ENCODE results near the gene KNSTRN.
A peak's percentile ranks its signal among the peaks of the same experiment; 100 is the strongest.

The KNSTRN gene, protein sequence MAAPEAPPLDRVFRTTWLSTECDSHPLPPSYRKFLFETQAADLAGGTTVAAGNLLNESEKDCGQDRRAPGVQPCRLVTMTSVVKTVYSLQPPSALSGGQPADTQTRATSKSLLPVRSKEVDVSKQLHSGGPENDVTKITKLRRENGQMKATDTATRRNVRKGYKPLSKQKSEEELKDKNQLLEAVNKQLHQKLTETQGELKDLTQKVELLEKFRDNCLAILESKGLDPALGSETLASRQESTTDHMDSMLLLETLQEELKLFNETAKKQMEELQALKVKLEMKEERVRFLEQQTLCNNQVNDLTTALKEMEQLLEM

DNA sequence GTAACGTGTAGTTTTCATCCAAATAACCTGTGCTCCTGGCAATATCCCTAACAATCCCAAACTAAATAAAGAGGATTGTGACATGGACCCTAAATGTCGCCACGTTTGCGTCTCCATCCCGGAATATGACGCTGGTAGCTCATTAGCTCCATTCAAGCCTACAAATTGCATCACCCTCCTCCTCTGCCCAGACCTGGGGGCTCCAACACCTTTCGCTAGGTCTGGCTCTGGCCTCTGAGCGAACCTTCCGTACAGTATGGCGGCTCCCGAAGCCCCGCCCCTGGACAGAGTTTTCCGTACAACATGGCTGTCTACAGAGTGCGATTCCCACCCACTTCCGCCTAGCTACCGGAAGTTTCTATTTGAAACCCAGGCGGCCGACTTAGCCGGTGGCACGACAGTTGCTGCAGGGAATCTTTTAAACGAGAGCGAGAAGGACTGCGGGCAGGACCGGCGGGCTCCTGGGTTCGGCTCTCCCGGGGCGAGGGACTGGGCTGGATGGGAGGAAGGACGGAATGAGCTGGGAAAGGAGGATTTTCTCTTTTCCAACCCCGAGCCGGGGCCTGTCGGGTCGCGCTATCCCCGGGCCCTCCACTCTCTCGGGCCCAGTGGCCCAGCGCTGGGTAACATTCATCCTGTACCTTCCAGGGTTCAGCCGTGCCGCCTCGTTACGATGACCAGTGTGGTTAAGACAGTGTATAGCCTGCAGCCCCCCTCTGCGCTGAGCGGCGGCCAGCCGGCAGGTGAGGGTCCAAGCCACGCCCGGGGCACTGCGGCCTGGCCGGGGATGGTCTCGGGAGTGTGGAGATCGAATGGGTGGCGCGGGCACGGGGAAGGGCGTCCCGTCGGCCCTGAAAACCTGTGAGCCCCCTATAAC lies at the start of gene KNSTRN:
Gene KNSTRN (plus strand): TSS at position 142 of the 877 bp plus-strand sequence. CDS start 115 bp downstream, at position 257.
- DNase-seq, result peak; percentile 97

DNA sequence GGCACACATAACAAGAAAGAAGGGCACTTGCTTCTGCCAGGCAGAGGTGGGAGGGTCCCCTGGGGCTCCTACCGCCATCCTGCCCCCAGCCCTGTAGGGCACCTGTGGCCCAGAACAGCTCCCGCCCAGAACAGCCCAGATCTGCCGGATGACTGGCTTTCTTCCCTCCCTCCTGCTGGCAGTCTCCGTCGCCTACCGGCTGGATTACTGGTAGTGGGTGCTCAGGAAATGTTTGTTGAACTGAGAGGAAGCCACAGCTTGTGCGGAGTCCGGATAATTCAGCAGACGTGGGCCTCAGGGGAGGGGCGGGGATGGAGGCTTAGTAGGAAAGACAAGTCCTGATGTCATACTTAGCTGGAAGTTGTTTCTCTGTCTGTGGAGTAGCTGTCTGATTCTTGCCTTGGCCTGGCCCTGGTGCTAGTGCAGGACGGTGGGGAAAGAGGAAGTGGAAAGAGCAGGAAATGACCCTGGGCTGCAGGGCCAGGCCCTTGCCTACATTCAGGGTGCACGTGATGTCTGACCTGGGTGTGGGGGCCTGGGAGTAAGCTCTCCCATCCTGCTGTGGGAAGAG lies 48.5 kb upstream of the KNSTRN start:
- no peak for DNase-seq

DNA sequence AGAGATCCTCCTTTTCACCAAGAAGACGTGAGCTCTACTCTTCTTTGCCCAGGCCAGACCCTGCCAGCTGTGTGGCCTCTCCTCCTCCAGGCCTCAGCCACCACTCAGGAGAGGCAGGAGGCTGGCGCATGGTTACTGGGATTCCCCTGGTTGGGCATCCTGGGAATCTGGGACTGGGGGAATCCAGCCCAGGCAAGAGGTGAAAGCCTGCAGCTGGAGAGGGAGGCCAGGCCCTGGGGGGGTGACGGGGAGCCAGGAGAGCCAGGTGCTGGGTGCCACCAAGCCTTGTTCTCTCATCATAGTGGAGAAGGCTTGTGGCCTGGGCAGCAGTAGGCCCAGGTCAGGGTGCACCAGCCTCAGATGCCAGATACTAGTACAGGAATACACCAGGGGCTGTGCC lies 48.0 kb upstream of the KNSTRN start:
- DNase-seq, result no peak

DNA sequence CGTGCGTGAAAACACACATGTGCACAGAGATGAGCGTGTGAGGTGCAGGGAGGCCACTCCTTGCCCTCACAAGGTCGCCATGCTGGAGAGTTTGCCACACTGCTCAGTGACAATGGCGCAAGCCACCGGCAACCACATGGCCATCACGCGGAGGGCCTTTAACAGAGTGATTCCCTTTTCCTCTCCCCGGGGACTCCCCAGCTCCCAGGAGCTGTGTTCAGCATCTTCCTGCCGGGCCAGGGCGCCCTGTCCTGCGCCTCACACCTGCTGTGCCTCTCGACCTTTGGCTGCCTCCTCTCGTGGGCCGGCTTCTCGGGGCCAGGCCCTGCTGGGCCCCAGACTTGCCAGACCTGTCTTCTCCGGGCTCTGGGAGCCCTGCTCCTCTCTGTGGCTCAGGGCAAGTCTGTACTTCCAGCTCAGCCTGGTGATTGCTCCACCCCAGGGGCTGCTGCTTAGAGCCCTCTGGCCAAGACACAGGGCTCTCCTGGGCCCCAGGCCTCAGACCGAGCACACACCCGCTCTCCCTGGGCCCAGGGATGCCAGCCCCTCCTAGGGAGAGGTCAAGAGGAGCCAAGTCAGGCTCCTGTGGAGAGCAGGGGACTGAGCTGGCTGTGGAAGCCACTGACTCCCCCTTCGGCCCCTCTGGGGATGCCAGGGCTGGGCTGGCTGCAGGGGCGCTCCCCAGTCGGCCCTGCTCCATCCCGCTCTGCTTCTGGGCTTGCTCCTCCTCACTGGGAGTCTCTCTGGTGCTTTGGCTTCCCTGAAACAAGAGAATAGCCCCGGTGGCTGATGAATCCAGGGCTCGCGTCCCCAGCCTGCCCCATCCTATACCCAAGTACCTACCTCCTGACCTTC lies 47.4 kb upstream of the KNSTRN start:
- no peak for DNase-seq

DNA sequence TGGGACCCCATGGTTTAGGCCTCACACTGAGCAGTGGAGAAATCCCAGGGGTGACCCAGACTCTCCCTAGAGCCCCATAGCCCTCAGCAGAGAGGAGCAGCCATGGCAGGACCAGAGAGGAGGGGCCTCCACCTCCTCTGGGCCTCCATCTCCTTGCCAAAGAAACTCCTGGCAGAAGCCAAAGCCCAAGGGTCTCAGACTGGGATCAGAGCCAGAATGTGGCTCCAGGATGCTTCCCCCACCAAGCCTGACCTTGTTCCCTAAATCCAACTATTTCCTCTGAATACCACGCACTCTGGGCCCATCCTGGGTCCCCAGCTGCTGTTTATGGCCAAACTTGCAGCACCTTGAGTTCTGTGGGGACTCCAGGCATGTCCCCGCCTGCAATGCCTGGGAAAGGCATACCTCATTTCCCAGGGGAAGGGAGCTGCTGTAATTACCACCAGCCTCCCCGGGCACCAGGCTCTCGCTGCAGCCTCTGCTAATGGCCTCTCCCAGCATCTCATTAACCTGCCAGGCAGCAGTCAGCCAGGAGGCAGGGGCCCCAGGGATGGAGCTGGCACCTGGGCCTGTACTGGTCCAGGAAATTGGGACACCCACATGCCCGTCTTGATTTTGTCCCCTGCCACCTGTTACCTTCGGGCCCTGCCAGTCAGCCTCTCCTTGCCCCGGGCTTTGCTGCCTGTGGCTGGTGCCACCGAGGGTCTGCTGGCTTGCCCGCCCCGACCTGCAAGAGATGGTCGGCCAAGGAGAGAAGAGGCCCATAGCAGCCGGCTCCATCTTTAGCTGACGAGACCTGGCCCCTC lies 46.4 kb upstream of the KNSTRN start:
- DNase-seq, result no peak

DNA sequence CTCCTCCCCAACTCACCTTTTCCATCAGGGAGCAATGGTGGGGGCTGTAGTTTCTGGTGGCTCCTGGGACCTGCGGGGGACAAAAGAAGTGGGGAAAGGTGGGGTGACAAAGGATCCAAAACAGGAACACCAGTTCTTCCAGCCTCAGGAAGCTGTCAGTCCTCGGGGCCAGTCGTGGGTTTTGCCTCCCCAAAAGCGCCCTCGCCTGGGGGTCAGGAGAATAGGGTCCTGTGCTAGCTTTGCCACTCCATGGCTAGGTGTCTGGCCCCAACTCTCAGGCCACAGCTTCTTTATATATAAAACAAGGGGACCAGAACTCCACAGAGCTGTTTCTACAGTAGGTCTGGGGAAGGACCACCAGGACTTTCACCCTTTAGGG lies 45.8 kb upstream of the KNSTRN start:
- no peak for DNase-seq

DNA sequence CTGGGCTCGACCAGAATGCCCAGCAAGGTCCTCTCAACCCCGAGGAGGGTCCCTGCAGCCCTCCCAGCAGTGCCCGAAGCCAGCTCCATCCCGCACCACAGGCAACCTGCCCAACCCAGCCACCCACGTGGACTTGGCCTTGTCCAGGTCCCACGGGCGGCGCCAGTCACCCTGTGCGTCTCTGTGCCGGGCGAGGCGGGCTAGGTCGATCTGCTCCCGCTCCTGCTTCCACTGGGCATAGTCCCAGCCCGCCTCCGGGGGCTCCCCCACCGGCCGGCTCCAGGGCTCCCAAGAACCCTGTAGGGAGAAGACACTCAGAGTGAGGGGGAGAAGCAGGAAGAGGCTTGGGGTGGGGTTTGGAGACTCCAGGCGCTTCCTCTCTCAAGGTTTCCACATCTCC lies 44.9 kb upstream of the KNSTRN start:
- DNase-seq, result no peak

DNA sequence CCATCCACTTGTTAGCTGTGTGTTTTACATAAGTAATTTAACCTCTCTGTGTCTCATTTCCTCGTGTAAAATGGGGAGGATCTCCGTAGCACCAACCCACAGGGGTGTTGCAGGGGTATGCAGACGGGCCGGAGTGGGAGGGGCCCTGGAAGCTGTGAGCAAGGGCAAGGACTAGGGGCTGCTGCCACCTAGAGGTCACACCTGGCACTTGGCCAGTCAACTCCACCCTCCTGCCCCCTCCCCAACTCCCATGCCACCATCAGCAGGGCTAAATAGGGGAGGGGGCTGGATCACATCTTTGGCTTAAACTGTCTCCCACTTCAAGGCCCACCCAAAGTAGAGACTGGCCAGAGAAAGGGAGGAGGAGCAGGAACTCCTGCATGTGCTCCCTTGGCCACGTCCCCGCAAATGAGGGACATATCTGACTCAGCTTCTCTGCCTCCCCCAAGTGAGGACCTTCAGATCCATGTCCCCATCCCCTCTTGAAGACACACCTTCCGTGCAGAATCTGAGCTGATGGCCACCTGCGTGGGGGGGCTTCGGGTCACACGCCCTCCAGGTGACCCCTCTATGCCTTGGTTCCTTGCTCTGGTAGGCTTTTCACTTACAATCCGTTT lies 44.4 kb upstream of the KNSTRN start:
- peak; percentile 89 for DNase-seq

DNA sequence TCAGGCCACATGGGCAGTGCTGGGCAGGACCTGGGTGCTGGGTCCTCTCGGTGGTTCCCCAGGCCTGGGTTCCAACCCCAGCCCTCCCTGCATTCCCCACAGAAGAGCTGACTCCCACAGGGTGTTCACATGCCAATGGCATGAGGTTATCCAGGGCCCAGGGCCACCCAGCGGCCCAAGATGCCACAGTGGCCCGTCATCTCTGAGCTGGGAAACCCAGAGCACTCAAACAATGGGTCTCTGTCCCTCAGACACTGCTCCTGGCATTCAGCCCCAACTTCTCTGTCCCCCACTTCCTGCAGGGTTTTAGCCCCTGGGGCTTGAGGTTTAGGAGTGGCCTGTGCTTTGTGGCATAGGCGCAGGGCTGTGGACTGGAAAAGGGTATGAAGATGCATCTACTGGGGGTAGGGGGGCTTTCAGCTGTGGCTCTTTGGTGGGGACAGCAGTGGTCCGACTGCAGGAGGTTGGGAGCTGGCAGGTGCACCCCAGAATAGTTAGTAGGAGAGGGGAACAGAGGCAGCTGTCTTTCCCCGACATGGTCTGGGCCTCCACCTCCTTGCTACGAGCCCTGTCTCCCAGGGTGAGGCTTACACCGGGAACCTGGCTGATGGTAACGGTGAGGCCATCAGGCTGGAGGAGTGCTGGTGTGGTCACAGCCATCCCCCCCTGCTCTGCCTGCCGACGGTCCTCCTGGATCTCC lies 43.5 kb upstream of the KNSTRN start:
- DNase-seq, result no peak

DNA sequence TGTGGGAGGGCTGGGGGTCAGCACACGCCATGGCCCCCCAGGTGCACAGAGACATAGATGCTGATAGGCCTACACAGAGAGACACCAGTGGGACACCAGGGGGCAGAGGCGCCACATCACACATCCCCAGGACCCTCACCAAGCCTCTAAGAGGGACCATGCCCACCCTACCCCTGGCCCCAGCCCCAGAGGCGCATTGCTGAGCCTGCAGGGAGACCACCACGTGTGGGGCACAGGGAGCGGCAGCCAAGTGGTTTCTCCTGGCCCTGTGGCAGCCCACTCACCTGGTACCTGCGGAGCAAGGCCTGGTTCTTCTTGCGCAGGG lies 42.9 kb upstream of the KNSTRN start:
- no peak for DNase-seq

DNA sequence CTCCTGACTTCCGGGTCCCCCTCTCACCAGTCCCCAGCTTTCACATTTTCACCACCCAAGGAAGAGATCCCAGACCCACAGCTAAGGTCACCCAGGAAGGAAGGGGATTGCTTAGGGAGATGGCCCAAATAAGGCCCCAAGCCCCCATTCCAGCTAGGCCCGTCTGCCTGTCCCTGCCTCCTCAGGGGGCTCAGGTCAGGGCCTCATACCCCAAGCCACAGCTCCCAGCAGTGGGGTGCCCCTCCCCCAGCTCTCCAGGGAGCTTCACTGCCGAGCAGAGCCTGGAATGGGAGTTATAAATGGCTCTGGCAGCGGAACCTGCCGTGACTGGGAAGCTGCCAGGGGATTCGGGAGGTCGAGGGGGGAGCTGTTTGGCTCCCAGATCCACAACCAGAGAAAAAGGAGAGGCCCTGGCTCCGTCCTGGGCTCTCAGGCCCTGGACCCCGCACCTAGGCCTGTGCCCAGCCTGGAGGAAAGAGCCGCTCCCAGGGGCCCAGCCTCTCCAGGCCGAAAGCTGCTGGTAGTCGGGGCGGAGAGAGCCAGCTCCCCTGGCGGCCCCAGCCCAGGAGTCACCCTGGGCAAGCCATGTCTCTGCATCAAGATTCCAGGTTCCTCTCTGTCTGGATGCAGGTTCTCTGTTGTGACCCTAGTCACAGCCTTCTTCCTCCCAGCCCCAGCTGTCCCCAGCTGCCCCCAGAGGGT lies 42.3 kb upstream of the KNSTRN start:
- DNase-seq, result no peak

DNA sequence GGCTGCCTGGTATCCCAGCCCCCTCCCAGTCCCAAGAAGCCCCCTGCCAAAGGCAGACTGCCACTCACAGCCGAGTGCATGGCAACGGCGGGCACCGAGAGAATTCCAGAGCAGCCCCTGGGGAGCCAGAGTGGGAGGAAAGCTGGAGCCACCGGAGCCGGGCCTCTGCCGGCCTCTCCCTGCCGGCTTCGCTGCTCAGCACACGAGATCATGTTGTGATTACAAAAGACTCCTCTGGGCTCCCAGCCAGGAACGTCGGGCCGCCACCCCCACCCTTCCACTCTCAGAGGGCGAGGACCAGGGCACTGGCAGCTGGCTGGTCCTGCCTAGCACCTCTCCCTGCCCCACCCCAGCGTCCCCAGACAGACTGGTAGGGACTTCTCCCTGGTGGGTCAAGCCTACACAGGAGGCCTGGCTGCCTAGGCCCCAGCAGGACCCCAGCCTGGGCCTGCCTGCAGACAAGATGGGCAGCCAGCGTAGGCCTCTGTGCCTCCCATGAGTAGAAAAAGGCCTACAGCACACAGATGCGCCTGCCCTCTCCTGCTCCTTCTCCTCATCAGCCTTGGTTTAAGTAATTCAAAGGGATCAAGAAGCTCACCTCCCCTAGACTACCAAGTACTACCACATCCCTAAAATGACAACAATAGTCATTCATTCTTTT lies 41.7 kb upstream of the KNSTRN start, which contains the start of gene CCDC9B:
Gene CCDC9B (minus strand): TSS at position 200 of the 661 bp plus-strand sequence. CDS start 120 bp downstream, at position 80.
- no peak for DNase-seq

DNA sequence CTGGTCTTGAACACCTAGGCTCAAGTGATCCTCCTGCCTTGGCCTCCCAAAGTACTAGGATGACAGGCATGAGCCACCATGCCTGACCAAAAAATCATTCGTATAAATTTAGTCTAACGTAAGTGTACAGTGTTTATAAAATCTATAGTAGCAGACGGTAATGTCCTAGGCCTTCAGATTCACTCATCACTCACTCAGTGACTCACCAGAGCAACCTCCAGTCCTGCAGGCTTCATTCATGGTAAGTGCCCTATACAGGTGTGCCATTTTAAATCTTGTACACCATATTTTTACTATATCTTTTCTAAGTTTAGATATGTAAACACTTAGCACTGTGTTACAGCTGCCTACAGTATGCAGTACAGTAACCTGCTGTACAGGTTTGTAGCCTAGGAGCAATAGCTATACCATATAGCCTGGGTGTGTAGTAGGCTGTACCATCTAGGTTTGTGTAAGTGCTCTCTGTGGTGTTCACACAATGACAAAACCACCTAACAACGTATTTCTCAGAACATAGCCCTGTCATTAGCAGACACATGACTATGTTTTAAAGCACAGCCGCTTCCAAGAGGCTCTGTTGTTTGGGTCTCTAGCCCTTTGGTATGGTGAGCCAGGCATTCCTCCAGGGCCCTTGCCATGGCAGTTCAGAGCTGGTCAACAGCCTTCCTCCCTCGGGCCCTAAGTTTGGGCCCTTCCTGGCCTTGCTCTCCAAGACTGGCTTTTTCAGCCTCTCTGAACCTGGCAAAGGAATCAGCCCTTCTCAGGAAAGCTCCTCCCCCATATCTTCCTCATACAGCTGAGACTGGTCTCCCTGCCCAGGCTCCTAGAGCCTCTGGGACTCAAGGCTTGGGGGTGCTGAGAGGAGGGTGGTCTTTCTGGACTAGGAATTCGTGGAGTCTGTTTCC lies 39.9 kb upstream of the KNSTRN start:
- DNase-seq, result no peak

DNA sequence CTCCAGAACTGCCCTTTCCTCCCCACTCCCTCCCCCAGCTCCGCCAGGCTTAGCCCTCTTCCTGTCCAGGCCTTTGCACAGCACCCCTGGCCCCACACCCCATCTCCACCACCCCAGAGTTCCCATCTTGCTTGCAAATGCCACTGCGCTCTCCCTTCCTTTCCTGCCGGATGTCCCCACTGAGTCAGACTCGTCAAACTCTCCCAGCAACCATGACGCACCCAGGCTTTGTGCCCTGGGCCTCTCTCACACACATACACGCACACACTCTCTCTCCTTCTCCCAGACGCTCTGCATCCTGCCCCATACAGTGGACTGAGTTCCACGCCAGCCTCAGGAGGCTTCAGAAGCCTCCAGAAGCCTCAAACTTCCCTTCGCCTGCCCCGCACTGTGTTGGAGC lies 39.0 kb upstream of the KNSTRN start:
- DNase-seq, result no peak

DNA sequence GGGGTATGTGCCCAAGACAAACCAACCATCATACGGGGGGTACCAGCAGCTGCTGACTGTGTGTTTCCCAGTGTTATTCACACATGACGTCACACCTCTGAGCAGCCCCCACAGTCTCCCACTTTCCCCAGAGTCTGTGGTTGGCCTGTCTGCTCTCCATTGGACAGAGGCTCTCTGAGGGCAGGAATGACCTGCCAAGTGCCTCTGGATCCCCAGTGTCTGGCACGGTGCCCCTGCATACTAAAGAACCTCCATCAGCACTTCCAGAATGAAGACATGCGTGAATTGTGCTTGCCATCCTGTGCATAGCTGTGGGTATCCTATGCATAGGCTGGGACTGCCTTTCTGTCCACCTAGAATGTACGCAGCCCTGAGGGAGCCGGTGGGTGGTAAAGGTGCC lies 38.3 kb upstream of the KNSTRN start:
- no peak for DNase-seq

DNA sequence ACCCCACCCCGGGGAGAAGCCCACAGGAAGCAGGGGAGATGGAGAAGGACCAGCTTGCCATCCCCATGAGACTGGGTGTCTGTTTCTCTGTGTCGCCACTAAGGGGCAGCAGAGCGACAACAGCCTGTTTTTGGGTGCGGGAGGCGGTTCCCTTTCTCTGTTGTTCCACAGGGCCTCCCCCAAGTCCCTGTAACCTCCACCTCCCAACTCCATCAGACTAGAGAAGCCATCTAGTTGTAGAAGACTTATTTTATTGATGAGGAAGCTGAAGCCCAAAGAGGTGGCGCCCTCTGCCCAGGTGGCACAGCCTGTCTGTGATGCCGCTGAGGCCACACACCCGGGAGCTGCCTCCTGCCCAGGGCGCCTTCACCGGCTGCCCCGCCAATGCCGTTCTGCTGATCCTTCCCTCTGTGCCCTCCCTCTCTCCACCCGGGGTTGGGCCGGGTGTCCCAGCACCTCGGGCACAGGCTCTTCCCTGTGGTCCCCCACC lies 37.8 kb upstream of the KNSTRN start:
- DNase-seq, result peak; percentile 87

DNA sequence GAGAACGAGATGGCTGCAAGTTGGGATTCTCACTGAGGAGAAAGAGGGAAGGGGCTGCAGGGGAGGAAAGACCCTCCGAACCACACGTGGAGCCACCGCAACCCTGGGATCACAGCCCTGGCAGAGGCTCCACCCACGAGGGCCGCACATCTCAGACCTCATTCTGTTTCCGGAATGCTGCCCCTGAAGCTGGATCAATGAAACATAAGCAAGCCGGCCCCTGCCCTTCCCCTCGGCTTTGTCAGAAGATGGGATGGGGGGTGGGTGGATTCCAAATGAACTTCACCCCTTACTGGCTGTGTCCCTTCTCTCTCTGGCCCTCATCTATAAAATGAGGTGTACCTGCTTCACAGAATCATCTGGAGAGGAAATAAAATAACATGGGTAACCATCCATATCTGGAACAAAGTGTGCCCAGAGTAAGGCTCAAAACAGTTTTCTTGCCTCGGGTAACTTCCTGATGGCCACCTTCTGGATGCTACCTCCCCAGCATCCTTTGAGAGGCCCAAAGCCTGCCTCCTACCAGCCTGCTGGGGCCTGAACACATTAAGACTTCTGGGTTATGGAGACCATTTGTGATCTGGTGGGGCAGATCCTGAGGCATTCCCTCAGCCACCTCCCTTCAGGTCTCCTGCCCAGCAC lies 37.2 kb upstream of the KNSTRN start:
- no peak for DNase-seq
